Astrocyte (in vitro differentiated cells and primary cell): ENCODE results near the gene CNTN5. TPM values are rescaled to one million over a fixed set of nuclear protein-coding genes. Genes with fewer than 3 reads are reported as not detected.

ENCODE experiments used
- DNase-seq: peaks from one replicate; pipeline ENCODE4 v3.0.0-alpha.2; 2010; ENCODE audit warnings: low read depth
- FAIRE-seq: peaks from 2 replicates; lab custom pipeline; 2011; peaks lifted over from hg19 to GRCh38; lab: Jason Lieb, UNC
- H2AFZ ChIP-seq: 2 replicates; pipeline ENCODE4 v1.6.0; 2012; ENCODE audit warnings: low read depth, low read length, inconsistent platforms
- H3K27ac ChIP-seq: 2 replicates; pipeline ENCODE4 v1.5.1; 2011; ENCODE audit warnings: low read depth, low read length, inconsistent platforms
- H3K27me3 ChIP-seq: 2 replicates; pipeline ENCODE4 v1.6.0; 2011; ENCODE audit warnings: low read length, inconsistent platforms; ENCODE audit not compliant: insufficient read depth
- H3K36me3 ChIP-seq: 2 replicates; pipeline ENCODE4 v1.5.1; 2011; ENCODE audit warnings: low read length, inconsistent platforms; ENCODE audit not compliant: insufficient read depth
- H3K4me1 ChIP-seq: 2 replicates; pipeline ENCODE4 v1.5.1; 2011; ENCODE audit warnings: low read length, inconsistent platforms; ENCODE audit not compliant: insufficient read depth
- H3K4me2 ChIP-seq: 2 replicates; pipeline ENCODE4 v1.6.0; 2012; ENCODE audit warnings: low read length, inconsistent platforms
- H3K4me3 ChIP-seq: 2 replicates; pipeline ENCODE4 v1.5.1; 2011; ENCODE audit warnings: low read depth, mild to moderate bottlenecking, low read length, inconsistent platforms; ENCODE audit not compliant: insufficient read depth
- H3K79me2 ChIP-seq: 2 replicates; pipeline ENCODE4 v1.6.0; 2012; ENCODE audit warnings: mild to moderate bottlenecking, low read length, inconsistent platforms; ENCODE audit not compliant: insufficient read depth
- H3K9ac ChIP-seq: 2 replicates; pipeline ENCODE4 v1.6.0; 2012; ENCODE audit warnings: mild to moderate bottlenecking, low read length, inconsistent platforms
- H3K9me3 ChIP-seq: 2 replicates; pipeline ENCODE4 v1.5.1; 2012; ENCODE audit warnings: low read depth, mild to moderate bottlenecking, low read length, inconsistent platforms; ENCODE audit not compliant: insufficient read depth
- H4K20me1 ChIP-seq: 2 replicates; pipeline ENCODE4 v1.6.0; 2012; ENCODE audit warnings: low read length, inconsistent platforms; ENCODE audit not compliant: insufficient read depth
- H3K27ac Mint-ChIP-seq: one replicate; pipeline ENCODE4 v1.8.0; 2021; ENCODE audit warnings: mild to moderate bottlenecking, mixed read lengths; ENCODE audit not compliant: unreplicated experiment
- H3K27me3 Mint-ChIP-seq: one replicate; pipeline ENCODE4 v1.8.0; 2021; ENCODE audit warnings: low read depth, mixed read lengths; ENCODE audit not compliant: unreplicated experiment
- H3K36me3 Mint-ChIP-seq: one replicate; pipeline ENCODE4 v1.8.0; 2021; ENCODE audit warnings: low read depth, mixed read lengths; ENCODE audit not compliant: unreplicated experiment
- H3K4me1 Mint-ChIP-seq: one replicate; pipeline ENCODE4 v1.8.0; 2021; ENCODE audit warnings: low read depth, mixed read lengths; ENCODE audit not compliant: unreplicated experiment
- H3K4me3 Mint-ChIP-seq: one replicate; pipeline ENCODE4 v1.8.0; 2021; ENCODE audit warnings: mild to moderate bottlenecking, moderate library complexity, mixed read lengths; ENCODE audit not compliant: unreplicated experiment
- H3K9me3 Mint-ChIP-seq: one replicate; pipeline ENCODE4 v1.8.0; 2021; ENCODE audit warnings: mild to moderate bottlenecking, mixed read lengths; ENCODE audit not compliant: unreplicated experiment
- CTCF ChIP-seq: IDR thresholded peaks from 2 replicates; pipeline ENCODE4 v1.5.1; 2011; ENCODE audit warnings: low read depth, mild to moderate bottlenecking, inconsistent platforms, low read length, moderate library complexity; ENCODE audit not compliant: insufficient read depth
- EZH2 ChIP-seq: IDR thresholded peaks from 2 replicates; pipeline ENCODE4 v1.6.1; 2012; ENCODE audit warnings: mild to moderate bottlenecking, low read length, inconsistent platforms; ENCODE audit not compliant: insufficient read depth
- total RNA-seq: library from RNA; stranded (reverse); gene quantifications from 2 replicates; pipeline ENCODE4 v1.2.1, GENCODE V29; 2021

The CNTN5 gene
- total RNA-seq, 1 donor from 2014 or later: 1.1 TPM

- Mint-ChIP-seq H3K9me3 (no peaks in the 10 kb centered on the region), H3K36me3 (no peaks in the 10 kb centered on the region), H3K27ac (no peak overlapping the region), H3K4me1 (peaks cover 9% of the 10 kb centered on the region), H3K4me3 (no peak overlapping the region), H3K27me3 (no peaks in the 10 kb centered on the region)
- Histone ChIP-seq H3K36me3 (no peaks in the 10 kb centered on the region), H4K20me1 (no peaks in the 10 kb centered on the region), H3K4me3 (no peak overlapping the region), H3K27me3 (no peaks in the 10 kb centered on the region), H3K27ac (no peak overlapping the region), H2AFZ (no peak overlapping the region), H3K4me1 (peaks cover 8% of the 10 kb centered on the region), H3K9me3 (no peaks in the 10 kb centered on the region), H3K4me2 (no peak overlapping the region), H3K9ac (no peak overlapping the region), H3K79me2 (no peaks in the 10 kb centered on the region)
- no peak for DNase-seq
- TF ChIP-seq CTCF: no peak
- FAIRE-seq: no peak
Observed at GRCh38 chr11:99366546-99366945, 345.8 kb downstream of the CNTN5 start.

DNA sequence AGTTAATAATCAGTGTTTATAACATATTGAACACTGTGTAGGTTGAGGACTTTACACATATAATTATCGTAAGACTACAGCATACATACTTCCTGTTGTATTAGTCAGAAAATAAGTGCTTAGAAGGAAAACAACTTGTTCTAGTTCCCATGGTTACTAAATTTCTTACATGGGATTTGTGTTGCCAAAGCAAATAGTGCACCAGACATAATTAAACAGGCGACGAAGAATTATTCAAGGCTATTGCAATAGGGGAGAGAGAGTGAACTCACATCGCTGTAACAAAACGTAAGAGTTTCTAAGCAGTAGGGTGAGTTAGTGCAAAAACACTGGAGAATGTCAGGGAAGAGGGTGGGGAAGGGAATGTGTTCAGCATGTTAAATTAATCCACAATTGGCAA lies 347.8 kb downstream of the CNTN5 start:
- Histone ChIP-seq H3K4me1 (peaks cover 8% of the 10 kb centered on the region), H3K27me3 (no peaks in the 10 kb centered on the region), H3K9me3 (no peaks in the 10 kb centered on the region), H4K20me1 (no peaks in the 10 kb centered on the region), H3K4me3 (no peak overlapping the region), H3K36me3 (no peaks in the 10 kb centered on the region), H3K27ac (no peak overlapping the region), H3K4me2 (peak overlapping the region; percentile 57), H2AFZ (no peak overlapping the region), H3K9ac (peak overlapping the region; percentile 29), H3K79me2 (no peaks in the 10 kb centered on the region)
- no peaks in the 10 kb centered on the region for H3K27me3 Mint-ChIP-seq
- TF ChIP-seq EZH2 (no peak), CTCF (no peak)
- H3K4me1 Mint-ChIP-seq: peaks cover 9% of the 10 kb centered on the region
- no peak for FAIRE-seq
- no peaks in the 10 kb centered on the region for H3K36me3 Mint-ChIP-seq
- no peak overlapping the region for H3K4me3 Mint-ChIP-seq
- H3K9me3 Mint-ChIP-seq: no peaks in the 10 kb centered on the region
- peak; percentile 43 for DNase-seq
- no peak overlapping the region for H3K27ac Mint-ChIP-seq

DNA sequence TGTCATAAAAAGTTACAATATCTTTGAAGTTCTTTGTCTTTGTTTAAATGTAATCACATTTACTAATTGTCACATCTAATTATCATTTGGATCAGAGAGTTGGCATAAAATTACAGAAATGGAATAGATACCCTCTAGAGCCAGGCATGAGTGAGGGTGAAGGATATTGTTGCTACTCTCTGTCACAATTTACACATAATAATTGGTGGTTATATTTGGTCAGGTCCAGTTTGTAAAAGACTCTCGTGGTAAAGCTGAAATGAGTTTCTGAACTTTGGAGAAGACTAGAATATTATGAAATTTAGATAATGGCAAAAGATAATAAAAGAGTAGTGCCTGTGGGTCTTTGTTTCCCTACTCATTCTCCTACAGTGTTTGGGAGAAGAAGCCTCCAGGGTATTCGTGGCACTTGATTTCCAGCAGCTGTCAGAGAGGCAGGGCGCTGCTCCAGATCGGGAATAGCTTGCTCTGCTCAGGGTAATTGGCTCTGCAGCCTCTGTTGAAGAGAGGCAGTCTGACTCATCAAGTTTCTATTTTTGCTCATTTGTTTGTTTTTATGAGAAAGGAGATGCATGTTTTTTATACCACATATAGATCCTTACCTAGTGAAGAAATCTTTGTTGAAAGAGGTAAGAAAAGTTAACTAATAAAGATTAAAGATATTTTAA lies 349.9 kb downstream of the CNTN5 start:
- H3K4me2 ChIP-seq: peak overlapping the region; percentile 64
- no peaks in the 10 kb centered on the region for H3K36me3 Mint-ChIP-seq
- no peaks in the 10 kb centered on the region for H3K9me3 ChIP-seq
- no peak overlapping the region for H3K4me3 ChIP-seq
- peaks cover 8% of the 10 kb centered on the region for H3K4me1 ChIP-seq
- H3K27me3 Mint-ChIP-seq: no peaks in the 10 kb centered on the region
- TF ChIP-seq EZH2 (no peak), CTCF (no peak)
- H3K9me3 Mint-ChIP-seq: no peaks in the 10 kb centered on the region
- H3K27me3 ChIP-seq: no peaks in the 10 kb centered on the region
- H3K79me2 ChIP-seq: no peaks in the 10 kb centered on the region
- H3K27ac ChIP-seq: no peak overlapping the region
- H3K36me3 ChIP-seq: no peaks in the 10 kb centered on the region
- H3K4me3 Mint-ChIP-seq: no peak overlapping the region
- peak overlapping the region; percentile 31 for H2AFZ ChIP-seq
- H3K27ac Mint-ChIP-seq: no peak overlapping the region
- peaks cover 9% of the 10 kb centered on the region for H3K4me1 Mint-ChIP-seq
- no peaks in the 10 kb centered on the region for H4K20me1 ChIP-seq
- FAIRE-seq (no peak), DNase-seq (peak; percentile 47)
- H3K9ac ChIP-seq: peak overlapping the region; percentile 2
